GM21825 (cell line): ENCODE results near the gene UGCG.
"Not testable (repeated sequence)": the region's sequence is repeated elsewhere in the genome, so short reads cannot be mapped to it uniquely, and the experiment has no call there.

Source experiments
- ATAC-seq: cut with Tn5 transposase; IDR thresholded peaks from one replicate; pipeline ENCODE4 v1.9.1; 2021; ENCODE audit warnings: mild to moderate bottlenecking, moderate library complexity; ENCODE audit not compliant: unreplicated experiment

UGCG gene

DNA sequence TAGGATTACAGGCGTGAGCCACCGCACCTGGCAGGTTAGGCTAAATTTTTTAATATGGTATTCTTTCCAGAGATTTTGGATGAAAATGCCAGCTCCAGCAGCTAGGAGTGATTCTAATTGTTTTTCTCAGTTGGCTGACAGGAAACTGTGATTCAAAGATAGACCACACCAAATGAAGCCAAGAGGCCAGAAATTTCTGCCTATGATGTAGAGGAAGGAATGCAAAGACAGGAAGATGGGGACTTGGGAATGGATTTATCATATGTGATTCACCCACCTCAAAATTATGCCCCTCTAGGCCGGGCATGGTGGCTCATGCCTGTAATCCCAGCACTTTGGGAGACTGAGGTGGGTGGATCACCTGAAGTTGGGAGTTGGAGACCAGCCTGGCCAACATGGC is 53.3 kb downstream of the UGCG start:
- ATAC-seq = no peak

DNA sequence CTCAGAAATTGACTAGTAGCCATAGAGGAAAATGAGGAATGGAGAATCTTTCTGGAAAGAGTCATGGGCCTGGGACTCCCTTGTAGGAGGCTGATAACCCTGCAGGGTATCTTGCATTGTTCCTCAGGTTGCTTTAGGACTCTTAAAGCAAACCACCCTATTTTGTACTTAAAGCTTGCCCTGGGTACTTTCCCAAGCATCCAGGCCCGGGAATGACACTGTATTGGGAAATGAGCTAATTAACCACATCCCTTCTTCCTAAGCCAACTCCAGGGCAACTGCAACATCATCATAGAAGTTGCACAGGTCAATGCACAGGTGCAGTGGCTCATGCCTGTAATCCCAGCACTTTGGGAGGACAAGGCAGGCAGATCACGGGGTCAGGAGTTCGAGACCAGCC is 55.9 kb downstream of the UGCG start:
- ATAC-seq = no peak

DNA sequence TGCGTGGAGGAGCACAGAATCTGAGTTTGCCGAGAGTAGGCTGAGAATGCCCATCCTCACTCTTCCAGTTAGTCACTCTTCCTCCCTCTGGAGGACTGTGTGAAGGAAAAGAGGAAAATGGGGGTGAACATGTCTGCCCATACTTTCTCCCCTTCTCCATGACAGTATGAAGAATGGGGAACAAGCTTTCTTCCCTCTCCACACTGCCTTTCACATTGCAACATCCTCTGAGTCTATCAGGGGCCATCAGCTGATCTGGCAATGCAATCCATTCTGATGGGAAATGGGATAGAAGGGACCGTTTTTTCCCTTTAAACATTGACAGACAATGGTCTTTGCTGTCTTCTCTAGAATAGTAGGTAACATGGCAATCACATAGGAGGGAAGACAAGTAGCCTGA is 56.8 kb downstream of the UGCG start:
- ATAC-seq = no peak

DNA sequence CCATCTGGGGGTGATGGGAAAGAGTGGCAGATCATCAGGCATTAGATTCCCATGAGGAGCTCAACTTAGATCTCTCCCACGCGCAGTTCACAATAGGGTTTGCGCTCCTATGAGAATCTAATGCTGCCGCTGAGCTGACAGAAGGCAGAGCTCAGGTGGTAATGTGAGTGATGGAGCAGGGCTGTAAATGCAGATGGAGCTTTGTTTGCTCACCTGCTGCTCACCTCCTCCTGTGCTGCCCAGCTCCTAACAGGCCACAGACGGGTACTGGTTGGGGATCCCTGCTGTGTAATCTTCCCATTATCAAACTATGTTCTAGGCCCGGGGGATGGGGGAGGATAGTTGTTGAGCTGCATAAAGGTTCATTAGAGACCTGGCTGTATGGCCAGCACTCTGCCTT is 58.4 kb downstream of the UGCG start:
- no peak for ATAC-seq

DNA sequence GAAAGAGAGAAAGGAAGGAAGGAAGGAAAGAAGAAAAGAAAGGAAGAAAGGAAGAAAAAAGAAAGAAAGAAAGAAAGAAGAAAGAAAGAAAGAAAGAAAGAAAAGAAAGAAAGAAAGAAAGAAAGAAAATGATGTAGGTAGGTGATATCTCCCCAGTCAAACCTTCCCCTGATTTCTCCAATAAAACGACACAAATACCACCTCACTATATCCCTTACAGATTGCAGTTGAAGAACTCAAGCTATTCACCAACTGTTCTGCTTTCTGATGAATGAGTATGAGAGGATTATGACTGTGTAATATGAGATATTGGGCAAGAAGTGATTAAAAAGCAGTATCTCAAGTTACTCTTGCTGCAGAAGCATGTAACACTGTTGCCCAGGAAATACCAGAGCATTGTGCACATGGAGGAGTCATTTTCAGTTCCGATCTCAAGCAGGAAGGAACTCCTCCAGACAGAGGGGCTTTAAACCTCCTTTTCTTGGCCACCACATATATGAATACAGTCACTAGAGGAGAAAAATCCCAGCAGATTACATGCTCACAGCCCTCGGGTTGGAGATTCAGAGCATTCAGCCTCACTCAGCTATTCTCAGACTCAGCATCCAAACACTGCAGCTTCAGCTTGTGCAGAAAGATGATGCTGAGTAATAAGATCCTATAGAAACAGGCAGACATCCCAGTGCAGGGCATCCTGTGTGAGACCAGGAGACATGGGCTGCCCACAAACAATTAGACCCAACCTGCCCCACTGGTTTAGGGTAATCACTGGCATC is 61.4 kb downstream of the UGCG start:
- peak; percentile 61 for ATAC-seq

DNA sequence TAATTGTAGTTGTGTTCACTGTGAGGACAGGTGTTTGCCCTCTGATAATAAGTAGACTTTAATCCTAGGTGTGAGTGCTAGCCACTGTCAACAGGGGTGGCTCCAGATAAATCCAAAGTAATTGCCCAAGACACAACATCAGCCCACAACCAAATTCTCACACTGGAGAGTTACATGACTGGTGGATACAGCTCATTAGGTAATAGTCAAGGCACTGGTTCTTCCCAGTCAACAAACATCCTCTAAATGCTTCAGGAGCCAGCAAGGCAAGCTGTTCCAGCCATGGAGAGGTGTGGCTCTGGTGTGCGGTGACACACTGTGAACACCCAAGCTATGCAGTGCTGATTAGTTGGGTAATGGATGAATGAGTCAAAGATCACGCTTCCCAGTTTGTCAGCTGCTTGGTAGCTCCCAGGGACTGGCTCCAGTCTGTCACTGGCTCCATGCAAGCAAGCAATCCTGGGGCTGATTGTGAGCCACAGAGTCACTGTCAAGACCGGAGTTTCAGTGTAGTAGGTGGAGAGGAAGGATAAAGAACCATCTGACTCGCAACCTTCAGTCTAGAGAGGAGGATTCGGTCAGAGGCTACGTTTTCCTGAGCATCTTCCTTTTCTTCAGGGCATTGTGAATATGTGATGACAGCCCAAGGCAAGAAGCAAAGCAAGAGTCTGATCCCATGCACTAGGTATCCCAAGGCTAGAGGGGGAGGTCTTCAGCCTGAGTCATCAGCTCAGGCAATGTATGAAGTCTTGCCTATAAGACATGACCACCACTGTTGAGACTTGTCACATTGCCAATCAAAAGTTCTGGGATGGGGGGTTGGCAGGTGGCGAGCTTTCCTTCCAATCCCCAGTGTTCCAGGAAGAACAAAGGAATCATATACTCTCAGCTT is 63.1 kb downstream of the UGCG start:
- no peak for ATAC-seq

DNA sequence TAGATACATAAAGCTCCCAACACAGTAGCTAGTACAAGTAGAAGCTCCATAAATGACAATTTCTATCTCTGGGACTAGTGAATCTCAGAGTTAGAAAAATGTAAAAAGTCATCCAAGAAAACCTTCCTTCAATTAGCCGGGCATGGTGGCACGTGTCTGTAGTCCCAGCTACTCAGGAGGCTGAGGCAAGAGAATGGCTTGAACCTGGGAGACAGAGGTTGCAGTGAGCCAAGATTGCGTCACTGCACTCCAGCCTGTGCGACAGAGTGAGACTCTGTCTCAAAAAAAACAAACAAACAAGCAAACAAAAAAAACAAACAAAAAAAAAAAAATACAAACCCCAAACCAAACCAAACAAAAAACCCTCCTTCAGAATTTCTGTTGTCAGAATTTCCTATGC is 63.9 kb downstream of the UGCG start:
- ATAC-seq = not testable (repeated sequence)

DNA sequence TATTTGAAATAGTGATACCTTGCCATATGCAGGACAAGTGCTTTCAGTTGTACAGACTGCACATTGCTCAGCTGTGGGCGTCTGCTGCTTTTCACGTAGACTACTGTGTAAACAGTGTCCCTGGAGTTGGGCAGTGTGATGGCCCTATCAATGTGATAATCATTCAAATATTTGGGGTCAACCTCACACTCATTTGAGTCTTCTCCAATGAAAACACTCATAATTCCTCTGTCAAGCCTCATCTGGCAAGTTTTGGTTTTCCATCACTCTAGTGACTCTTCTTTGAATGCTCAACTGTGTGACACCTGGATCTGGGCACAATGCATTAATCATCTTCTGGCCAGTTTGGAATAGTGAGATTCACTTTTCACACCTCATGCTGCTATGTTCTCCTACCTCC is 64.4 kb downstream of the UGCG start:
- ATAC-seq = no peak

DNA sequence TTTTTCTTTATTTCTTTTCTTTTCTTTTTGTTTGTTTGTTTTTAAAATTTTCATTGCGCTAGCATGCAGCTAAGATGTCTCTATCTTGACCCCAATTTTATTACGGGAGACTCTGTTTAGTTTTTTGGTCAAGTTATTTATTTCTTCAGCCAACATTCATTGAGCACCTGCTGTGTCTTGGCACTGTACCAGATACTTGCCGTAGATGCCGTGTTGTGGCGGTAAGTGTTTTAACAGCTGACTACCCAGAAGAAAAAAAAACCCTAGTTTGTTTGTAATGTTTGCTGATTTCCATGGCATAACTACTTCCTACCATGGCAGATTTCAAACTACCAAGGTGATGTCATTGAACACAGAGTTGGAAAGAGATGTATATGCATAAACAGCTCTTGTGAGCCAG is 65.0 kb downstream of the UGCG start:
- no peak for ATAC-seq

DNA sequence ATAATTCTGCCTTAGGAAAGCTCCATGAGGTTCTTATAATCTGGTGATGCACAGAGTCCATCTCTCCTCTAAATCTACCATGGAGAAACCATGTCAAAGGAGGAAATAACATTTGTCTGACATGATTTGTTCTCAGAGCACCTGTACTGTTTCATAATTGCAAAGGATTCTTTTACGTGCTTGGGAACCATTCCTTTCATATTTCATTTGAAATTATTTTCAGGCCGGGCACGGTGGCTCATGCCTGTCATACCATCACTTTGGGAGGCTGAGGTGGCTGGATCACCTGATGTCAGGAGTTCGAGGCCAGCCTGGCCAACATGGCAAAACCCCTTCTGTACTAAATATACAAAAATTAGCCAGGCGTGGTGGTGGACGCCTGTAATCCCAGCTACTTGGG is 65.4 kb downstream of the UGCG start:
- no peak for ATAC-seq

DNA sequence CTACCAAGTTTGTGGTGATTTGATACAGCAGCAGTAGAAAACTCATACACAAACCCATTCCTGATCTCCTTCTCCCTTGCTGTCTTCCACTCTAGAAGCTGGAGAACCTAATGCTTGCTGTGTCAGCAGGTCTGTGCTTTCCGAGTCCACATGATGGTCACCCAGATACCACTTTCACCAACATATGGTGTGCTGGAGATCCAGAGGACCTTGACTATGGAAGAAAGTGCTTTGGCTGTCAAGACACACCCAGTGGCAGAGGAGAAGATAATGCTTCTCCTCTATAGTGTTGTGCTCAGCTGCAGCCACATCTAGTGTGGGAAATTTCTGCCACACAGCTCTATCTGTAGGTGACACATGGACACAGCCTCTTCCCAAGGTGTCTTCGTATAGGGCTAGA is 67.4 kb downstream of the UGCG start:
- ATAC-seq = no peak

DNA sequence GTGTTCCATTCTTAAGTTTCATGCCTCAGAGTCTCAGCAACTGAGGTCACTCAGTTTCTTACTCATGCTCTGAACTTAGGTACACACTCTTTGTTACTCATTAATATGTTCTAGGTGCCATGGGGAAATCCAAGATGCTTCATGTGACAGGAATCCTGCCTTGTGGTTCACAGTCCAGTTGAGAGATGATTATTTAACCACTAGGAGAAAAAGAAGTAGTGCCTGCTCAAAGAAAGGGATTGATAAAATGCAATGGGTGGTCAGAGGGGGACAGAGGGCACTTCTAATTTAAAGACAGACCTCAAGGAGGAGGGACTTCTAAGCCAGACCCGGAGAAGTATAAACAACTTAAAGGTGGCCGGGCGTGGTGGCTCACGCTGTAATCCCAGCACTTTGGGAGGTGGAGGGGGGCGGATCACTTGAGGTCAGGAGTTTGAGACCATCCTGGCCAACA is 69.0 kb downstream of the UGCG start:
- peak; percentile 65 for ATAC-seq

DNA sequence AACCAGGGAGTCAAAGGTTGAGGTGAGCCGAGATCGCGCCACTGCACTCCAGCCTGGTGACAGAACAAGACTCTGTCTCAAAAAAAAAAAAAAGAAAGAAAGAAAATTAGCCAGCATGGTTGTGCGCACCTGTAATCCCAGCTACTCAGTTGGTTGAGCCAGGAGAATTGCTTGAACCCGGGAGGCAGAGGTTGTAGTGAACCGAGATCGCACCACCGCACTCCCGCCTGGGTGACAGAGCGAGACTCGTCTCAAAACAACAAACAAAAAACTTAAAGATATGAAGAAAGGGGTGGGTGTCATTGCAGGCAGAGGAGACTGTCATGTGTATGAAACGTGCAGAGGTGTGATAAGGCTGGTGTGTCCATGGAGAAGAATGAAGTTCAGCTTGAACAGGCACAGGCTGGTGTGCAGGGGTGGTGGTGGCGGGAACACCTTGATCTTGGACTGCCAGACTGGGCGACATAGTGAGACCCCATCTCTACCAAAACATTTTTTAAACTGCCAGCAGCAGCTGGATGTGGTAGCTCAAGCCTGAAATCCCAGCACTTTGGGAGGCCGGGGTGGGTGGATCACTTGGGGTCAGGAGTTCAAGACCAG is 69.6 kb downstream of the UGCG start:
- ATAC-seq = no peak

DNA sequence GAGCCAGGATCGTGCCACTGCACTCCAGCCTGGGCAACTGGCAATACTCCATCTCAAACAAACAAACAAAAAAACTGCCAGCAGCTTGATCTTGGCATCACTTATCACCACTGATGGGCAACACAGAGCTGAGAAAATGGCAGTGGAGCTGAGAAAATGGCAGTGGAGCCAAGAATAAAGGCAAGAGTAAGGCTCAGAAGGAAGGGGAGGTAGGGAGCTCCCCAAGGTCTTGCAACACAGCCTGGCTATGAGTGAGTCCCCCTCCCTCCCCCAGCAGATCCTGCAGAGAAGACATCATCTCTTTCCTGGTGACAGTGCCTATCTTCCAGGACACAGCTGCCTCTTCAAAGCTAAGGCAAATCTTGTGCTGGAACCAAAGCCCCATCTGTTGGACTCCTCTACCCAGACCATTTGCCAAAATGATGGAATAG is 70.3 kb downstream of the UGCG start:
- no peak for ATAC-seq

DNA sequence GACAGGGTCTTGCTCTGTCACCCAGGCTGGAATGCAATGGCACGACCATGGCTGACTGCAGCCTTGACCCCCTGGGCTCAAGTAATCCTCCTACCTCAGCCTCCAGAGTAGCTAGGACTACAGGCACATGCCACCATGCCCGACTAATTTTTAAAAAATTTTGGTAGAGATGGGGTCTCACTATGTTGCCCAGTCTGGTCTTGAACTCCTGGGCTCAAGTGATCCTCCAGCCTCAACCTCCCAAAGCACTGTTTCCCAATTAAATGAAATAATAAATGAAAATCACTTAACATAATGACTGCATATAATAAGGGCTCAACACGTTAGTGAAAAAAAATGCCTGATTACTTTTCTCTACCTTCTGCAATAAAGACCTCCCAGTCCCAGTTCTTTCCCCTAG is 71.0 kb downstream of the UGCG start:
- no peak for ATAC-seq

DNA sequence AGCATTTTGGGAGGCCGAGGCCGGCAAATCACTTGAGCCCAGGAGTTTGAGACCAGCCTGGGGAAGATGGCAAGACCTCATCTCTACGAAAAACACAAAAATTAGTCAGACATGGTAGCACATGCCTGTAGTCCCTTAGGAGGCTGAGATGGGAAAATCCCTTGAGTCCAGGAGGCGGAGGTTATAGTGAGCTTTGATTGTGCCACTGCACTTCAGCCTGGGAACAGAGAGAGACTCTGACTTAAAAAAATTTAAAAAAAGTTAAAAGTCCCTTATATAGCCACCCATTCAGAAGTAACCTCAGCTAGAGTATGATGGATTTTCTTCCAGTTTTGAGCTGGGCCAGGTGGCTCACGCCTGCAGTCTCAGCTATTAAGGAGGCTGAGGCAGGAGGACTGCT is 72.4 kb downstream of the UGCG start:
- ATAC-seq = peak; percentile 45

DNA sequence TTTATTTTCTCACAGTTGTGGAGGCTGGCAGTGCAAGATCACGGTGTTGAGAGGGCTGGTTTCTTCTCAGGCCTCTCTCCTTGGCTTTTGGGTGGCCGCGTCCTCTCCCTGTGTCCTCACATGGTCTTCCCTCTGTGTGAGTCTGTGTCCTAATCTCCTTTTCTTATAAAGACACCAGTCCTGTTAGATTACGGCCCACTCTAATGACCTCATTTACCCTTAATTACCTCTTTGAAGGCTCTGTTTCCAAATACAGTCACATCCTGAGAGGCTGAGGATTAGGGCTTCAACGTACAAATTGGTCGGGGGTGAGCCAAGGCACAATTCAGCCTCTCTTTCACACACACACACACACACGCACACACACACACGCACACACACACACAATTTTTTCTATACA is 73.0 kb downstream of the UGCG start:
- no peak for ATAC-seq

DNA sequence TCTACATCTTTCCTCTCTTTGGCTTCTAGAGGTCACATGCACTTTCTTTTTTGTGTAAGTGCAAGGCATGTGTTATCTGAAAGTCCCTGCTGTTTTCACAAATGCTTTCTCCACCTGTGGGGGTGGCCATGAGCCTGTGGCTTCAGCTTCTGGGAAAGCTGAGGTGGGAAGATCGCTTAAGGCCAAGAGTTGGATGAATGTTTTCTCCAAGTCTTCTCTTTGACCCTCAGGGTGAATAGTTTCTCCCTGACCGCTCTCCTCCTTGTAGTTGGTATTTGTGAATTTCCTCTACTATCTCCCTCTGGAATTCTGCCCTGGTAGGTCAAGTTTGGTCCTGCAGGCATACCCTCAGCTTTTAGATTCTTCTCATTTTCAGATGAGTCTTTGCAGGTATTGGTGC is 74.2 kb downstream of the UGCG start:
- no peak for ATAC-seq

DNA sequence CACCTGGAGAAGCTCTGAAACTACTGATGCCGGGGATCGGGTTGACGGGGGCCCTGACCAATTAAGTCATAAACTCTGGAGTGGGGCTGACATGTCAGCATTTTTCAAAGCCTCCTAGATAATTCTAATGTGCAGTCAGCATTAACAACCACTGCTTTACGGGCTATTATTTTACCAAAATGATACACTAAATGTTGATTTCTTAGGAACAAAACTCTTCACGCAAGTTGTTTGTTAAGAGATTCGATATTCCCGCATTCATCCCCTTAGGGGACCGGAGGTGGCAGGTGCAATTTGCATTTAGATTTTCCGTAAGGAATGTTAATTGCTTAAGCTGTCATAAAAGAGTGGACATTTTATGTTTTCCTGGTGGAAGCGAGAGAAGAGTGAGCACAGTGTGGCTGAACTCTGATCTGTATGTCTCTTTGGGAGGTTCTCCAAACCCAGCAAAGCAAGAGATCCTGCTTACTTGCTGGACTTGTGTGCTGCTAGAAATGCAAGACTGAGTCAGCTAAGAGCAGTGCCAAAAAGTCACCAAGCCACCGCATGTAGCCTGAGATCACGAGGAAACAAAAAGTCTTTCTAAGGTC is 77.6 kb downstream of the UGCG start:
- no peak for ATAC-seq

DNA sequence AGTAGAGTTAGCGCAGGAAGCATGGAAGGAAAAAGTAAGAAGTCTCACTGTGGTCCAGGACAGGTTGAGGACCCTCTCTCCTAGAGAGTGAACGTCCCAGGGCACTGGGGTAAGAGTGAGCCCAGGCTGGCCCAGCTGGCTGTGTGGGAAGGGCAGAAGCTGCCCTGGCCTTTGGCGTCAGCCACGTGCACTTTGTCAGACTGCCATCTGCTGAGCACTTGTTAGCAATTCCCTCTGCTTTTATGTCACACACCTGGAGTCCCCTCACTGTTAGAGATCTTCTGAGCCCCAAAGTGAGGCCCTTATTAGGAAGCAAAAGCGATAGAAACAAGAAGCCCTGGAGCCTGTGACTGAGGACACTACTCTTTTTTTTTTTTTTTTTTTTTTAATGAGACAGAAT is 79.1 kb downstream of the UGCG start:
- ATAC-seq = no peak

DNA sequence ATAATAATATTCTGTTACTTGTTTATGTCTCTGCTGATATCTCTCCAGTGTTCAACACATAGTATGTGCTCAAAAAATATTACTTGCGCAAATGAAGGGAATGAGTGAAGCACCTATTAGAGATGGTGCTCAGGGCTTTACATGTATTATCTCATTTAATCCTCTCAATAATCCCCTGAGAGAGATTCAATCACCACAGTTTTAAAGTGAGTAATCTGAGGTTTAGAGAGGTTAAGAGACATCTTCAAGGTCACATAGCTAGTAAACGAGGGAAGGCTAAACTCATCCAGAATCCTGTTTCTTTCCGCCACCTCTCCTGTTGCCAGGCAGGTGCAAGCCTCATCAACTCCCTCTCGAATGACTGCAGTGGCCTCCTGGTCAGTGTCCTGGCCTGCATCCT is 82.0 kb downstream of the UGCG start:
- ATAC-seq = no peak
